ENCODE results near the gene AP1S3.

DNA sequence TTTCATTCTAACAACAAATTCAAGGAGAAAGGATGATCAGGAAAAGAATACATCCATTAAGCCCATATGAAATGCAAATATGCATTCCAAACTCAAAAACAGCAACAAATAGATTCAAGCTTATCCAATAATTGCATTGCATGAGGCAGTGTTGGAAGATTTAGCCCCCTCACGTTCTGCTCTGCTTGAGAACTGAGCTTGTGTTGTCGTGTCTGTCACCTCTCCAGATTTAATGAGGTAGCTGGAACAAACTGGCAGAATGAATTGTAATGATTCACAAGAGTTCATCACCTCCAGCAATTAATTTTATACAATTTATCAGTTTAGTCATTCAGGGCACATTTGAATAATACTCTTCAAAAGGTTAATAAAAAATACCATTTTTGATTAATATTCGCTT lies 54.8 kb downstream of the AP1S3 start:
- no peak for TF ChIP-seq EZH2phosphoT487 (IDR thresholded peaks at IDR 0.05)
- TF ChIP-seq, protein P1, sequence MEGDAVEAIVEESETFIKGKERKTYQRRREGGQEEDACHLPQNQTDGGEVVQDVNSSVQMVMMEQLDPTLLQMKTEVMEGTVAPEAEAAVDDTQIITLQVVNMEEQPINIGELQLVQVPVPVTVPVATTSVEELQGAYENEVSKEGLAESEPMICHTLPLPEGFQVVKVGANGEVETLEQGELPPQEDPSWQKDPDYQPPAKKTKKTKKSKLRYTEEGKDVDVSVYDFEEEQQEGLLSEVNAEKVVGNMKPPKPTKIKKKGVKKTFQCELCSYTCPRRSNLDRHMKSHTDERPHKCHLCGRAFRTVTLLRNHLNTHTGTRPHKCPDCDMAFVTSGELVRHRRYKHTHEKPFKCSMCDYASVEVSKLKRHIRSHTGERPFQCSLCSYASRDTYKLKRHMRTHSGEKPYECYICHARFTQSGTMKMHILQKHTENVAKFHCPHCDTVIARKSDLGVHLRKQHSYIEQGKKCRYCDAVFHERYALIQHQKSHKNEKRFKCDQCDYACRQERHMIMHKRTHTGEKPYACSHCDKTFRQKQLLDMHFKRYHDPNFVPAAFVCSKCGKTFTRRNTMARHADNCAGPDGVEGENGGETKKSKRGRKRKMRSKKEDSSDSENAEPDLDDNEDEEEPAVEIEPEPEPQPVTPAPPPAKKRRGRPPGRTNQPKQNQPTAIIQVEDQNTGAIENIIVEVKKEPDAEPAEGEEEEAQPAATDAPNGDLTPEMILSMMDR (IDR thresholded peaks at IDR 0.05) = no peak
